ENCODE measurements around the gene LAPTM5. TPM values are rescaled to one million over a fixed set of nuclear protein-coding genes. Genes with fewer than 3 reads are reported as not detected.

The LAPTM5 gene
- total RNA-seq, 4 donors from 2014 or later, result 2.3 to 14.8 (median 10.1) TPM

GRCh38 chr1:30714025-30714424 lies 43.5 kb downstream of the LAPTM5 start:
- no peak overlapping the region for H3K27ac ChIP-seq
- H3K4me3 ChIP-seq, result no peak overlapping the region
- no peak for DNase-seq
- H3K27me3 ChIP-seq, result no peaks in the 10 kb centered on the region
- H3K36me3 ChIP-seq, result no peaks in the 10 kb centered on the region
- H3K4me1 ChIP-seq, result peaks cover 0 to 3% of the 10 kb centered on the region in 2 donors
- H3K9me3 ChIP-seq, result no peaks in the 10 kb centered on the region
- no peak for ATAC-seq
- in situ Hi-C loops (cut with MboI; ENCODE audit: low sequenced_read_pairs in 4 of 4) (loop anchor here in 2 of 4 donors (5.0 to 25.0 kb wide), 3 partner anchors 1479 to 1827 kb away; partner anchors contain the start of genes MECR (in 2 of the 2) and PTPRU (in 1 of the 2)), intact Hi-C loops (cut with DNase I; ENCODE audit: low total_unique reads) (loop anchor here (10.0 kb wide), 1 partner anchor 1829 kb away; no protein-coding TSS in a partner anchor)
- no peak for TF ChIP-seq POLR2A (IDR thresholded peaks at IDR 0.05)
- TF ChIP-seq, protein P1, sequence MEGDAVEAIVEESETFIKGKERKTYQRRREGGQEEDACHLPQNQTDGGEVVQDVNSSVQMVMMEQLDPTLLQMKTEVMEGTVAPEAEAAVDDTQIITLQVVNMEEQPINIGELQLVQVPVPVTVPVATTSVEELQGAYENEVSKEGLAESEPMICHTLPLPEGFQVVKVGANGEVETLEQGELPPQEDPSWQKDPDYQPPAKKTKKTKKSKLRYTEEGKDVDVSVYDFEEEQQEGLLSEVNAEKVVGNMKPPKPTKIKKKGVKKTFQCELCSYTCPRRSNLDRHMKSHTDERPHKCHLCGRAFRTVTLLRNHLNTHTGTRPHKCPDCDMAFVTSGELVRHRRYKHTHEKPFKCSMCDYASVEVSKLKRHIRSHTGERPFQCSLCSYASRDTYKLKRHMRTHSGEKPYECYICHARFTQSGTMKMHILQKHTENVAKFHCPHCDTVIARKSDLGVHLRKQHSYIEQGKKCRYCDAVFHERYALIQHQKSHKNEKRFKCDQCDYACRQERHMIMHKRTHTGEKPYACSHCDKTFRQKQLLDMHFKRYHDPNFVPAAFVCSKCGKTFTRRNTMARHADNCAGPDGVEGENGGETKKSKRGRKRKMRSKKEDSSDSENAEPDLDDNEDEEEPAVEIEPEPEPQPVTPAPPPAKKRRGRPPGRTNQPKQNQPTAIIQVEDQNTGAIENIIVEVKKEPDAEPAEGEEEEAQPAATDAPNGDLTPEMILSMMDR (IDR thresholded peaks at IDR 0.05 in 4 of 5, conservative IDR thresholded peaks at IDR 0.05 in 1 of 5), result no peak

GRCh38 chr1:30713311-30713710 lies 44.3 kb downstream of the LAPTM5 start:
- H3K9me3 ChIP-seq, result no peaks in the 10 kb centered on the region
- in situ Hi-C loops (cut with MboI; ENCODE audit: low sequenced_read_pairs in 4 of 4), result loop anchor here in 2 of 4 donors (5.0 to 25.0 kb wide), 3 partner anchors 1479 to 1826 kb away; partner anchors contain the start of genes MECR (in 2 of the 2) and PTPRU (in 1 of the 2)
- ATAC-seq (no peak), DNase-seq (no peak)
- no peaks in the 10 kb centered on the region for H3K36me3 ChIP-seq
- intact Hi-C loops (cut with DNase I; ENCODE audit: low total_unique reads), result loop anchor here (10.0 kb wide), 1 partner anchor 1829 kb away; no protein-coding TSS in a partner anchor
- H3K4me3 ChIP-seq, result no peak overlapping the region
- H3K27ac ChIP-seq, result no peak overlapping the region
- TF ChIP-seq, protein P1 (IDR thresholded peaks at IDR 0.05 in 4 of 5, conservative IDR thresholded peaks at IDR 0.05 in 1 of 5), result no peak
- no peak for TF ChIP-seq POLR2A (IDR thresholded peaks at IDR 0.05)
- H3K4me1 ChIP-seq, result peaks cover 0 to 3% of the 10 kb centered on the region in 2 donors
- no peaks in the 10 kb centered on the region for H3K27me3 ChIP-seq

- TF ChIP-seq POLR2A (IDR thresholded peaks at IDR 0.05), result no peak
- TF ChIP-seq, protein P1 (IDR thresholded peaks at IDR 0.05 in 4 of 5, conservative IDR thresholded peaks at IDR 0.05 in 1 of 5), result no peak
- peaks cover 4% of the 10 kb centered on the region in 2 donors for H3K4me1 ChIP-seq
- H3K27ac ChIP-seq, result no peak overlapping the region
- DNase-seq, result no peak
- H3K27me3 ChIP-seq, result no peaks in the 10 kb centered on the region
- H3K36me3 ChIP-seq, result no peaks in the 10 kb centered on the region
- ATAC-seq, result no peak
- in situ Hi-C loops (cut with MboI; ENCODE audit: low sequenced_read_pairs in 4 of 4) (loop anchor here in 2 of 4 donors (5.0 to 25.0 kb wide), 3 partner anchors 1478 to 1825 kb away; partner anchors contain the start of genes MECR (in 2 of the 2) and PTPRU (in 1 of the 2)), intact Hi-C loops (cut with DNase I; ENCODE audit: low total_unique reads) (loop anchor here (10.0 kb wide), 1 partner anchor 1828 kb away; no protein-coding TSS in a partner anchor)
- H3K4me3 ChIP-seq, result no peak overlapping the region
- H3K9me3 ChIP-seq, result no peaks in the 10 kb centered on the region
These were observed 45.0 kb downstream of the LAPTM5 start for GRCh38 chr1:30712583-30712982.

GRCh38 chr1:30710407-30710806 lies 47.2 kb downstream of the LAPTM5 start:
- no peak for DNase-seq
- in situ Hi-C loops (cut with MboI; ENCODE audit: low sequenced_read_pairs in 4 of 4), result loop anchor here in 2 of 4 donors (5.0 to 25.0 kb wide), 3 partner anchors 1476 to 1823 kb away; partner anchors contain the start of genes MECR (in 2 of the 2) and PTPRU (in 1 of the 2)
- no peaks in the 10 kb centered on the region for H3K27me3 ChIP-seq
- intact Hi-C loops (cut with DNase I; ENCODE audit: low total_unique reads), result loop anchor here (10.0 kb wide), 1 partner anchor 1826 kb away; no protein-coding TSS in a partner anchor
- no peaks in the 10 kb centered on the region for H3K36me3 ChIP-seq
- H3K4me1 ChIP-seq, result peaks cover 4 to 6% of the 10 kb centered on the region in 2 donors
- no peak overlapping the region for H3K27ac ChIP-seq
- TF ChIP-seq POLR2A (IDR thresholded peaks at IDR 0.05), result no peak
- TF ChIP-seq, protein P1 (IDR thresholded peaks at IDR 0.05 in 4 of 5, conservative IDR thresholded peaks at IDR 0.05 in 1 of 5), result no peak
- H3K9me3 ChIP-seq, result no peaks in the 10 kb centered on the region
- no peak for ATAC-seq
- no peak overlapping the region for H3K4me3 ChIP-seq

Measured in gastrocnemius medialis (tissue), 4 donors.